ENCODE data around the gene DOK6.

DOK6 gene

DNA sequence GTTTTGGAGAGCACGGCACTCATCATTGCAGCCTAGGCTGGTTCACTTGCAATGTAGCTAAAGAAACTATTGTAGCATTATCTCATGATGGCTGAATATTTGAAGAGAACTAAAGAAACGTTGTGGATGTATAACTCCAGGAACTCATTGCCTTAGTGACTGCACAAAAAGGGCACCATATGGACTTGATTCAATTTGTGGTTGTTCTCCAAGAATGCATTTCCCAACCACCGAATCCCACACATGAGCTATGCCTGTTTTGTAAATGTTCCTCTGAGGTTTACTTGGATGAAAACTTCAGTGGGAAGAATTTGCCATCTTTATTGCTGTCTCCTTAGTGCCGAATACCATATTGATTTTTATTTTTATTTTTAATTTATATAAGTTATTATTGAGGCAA lies 43.5 kb downstream of the DOK6 start:
- DNase-seq = no peak

DNA sequence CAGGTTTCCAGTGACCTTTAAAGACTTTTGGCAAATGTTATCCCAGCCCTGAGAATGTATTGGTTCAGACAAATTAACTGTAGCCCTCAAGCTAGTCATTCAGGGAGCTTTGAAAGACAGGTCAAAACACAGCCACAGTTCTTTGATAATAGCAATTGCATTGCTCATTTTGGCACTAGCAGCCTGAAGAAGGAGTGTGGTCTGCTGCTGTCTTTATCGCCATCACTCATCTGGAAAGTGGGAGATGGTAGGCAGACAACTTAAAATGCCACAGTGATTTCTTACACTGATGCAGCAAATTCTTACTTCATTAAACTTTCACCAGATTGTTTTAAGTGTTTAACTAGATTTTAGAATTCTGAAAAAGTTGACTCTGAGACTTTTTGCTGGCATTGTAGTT lies 47.2 kb downstream of the DOK6 start:
- no peak for DNase-seq

DNA sequence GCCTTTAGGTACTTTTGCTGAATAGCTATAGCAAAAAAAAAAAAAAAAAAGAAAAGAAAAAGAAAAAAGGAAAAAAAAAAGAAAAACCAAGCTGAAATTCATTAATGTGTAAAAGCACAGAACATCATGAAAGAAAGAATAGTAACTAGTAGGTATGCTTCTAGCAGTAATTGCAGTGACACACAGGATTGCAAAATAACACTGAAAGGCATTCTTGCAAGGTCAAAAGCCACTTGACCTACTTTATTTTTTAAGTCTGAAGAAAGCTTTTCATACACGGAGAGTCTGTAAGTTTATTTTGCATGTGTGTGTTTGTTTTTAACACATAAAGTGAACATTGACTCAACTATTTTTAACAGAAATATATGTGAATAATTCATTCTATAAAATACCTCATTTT lies 54.4 kb downstream of the DOK6 start:
- DNase-seq = no peak

DNA sequence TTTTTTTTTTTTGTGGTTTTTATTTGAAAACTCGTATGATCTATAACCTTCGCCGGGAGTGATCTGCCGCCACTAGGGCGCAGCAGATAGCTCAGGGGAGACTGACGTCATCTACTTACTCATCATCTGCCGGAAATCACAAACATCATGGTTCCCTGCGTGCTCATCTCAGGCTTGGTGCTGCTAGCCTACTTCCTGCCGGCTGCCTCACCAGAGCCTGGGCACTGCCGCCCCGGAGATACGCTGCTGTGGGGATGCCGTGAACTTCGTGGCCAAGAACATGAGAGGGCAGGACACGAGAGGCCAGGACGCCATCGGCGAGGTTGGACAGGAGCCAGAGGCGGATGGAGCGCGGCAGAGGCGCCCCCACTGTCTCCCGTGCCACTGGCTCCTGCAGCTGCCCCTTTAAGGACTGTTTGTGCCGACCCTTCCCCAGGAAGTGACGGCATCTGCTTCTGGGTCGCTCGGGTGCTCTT lies 68.8 kb downstream of the DOK6 start:
- DNase-seq = no peak

DNA sequence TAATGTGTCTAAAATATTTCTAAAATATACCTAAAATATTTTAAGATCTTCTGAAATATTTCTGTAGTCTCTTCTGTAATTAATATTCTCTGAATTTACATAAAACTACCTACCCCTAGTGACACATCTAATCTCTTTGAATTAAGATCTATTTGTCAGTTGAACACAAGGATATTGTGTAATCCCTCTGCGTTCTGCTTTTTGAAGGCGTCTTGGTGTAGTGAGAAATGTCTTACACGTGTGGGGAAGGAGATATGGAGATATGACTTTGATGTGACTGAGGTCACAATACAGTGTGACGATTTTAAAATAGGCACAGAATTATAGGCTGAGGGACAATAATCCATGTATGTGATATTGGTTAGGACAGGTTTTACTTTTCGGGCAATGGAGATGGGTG lies 79.8 kb downstream of the DOK6 start:
- DNase-seq = peak; percentile 24

DNA sequence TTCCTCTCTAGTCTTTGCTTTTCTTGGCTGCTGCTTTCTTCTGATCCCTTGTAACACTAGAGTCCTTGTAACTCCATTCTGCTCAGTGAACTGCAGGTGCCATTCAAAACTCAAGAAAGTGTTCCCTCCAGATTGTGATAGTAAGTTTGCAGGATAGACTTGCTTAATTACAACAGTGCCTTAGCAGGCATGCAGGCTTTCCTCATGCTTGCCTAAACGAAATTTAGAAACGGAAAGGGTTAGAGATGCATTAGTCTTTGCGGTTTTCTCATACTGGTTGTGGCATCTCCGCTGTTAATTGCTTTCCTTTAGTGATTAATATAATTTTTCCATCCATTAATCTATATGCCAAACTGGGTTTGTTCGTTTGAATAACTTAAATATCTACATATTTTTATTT lies 82.9 kb downstream of the DOK6 start:
- DNase-seq = no peak

DNA sequence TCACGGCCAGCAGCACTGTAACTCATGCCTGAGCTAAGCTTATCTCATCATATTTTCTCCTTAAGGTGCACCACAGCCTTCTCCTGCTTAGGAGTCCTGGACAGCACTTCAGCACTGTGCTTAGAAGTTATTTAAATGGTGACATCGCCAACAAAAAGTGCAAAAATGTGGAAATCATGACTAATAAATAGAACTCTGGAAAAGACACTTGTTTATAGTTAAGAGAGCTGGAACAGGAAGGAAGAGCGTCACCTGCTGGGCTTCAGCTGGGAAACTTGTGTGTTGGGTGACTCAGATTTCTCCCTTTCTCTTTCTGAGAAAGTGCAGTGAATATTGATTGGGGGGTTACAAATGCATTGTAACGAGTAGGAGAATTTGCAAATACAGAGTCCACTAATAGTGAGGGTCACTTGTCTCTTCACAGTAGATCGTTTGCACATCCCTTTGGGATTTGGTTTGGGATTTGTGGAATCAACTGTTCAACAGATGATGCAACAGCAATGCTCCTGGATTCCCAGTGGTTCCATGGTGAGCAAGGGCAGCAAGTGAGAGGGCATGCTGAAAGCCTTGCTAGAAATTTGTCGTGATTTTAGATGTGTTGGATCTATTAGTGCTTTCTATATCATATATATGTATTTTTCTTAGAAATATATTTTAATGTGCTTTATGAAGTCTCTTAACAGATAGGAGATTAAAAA lies 84.2 kb downstream of the DOK6 start:
- no peak for DNase-seq

DNA sequence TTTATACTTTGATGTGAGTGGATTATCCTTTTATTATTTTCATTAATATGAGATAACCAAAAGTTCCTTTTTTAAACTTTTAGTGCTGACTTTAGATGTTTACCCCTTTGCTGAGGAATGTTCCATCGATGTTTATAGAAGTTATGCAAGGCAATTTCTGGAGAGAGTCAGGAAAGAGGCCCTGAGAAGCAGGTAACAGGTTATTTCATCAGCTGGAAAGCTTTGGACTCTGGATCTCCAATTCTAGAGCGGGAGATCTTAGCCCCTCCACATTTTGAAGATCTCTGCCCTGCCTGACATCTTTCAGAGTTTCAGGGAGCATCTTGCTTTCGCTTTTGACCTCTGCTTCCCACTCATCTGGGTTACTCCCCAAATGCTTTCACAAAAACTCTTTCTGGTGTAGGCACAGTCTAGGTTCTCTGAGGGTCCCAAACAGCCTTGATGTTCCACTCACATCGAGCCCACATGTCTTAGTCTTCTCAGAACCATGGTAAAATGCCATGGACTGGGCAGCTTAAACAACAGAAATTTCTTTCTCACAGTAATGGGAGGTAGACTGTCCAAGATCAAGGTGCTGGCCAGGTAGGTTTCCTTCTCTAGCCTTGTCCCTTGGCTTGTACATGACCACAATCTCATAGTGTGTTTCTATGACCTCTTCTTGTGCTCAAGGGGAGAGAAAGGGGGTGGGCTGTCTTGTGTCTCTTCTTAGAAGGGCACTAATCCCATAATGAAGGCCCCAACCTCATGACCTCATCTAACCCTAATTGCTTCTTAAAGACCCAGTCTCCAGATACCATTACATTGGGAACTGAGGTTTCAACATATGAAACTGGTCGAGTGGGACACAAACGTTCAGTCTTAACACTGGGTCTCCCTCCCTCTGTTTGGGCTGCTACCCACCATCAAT lies 87.1 kb downstream of the DOK6 start:
- no peak for DNase-seq

DNA sequence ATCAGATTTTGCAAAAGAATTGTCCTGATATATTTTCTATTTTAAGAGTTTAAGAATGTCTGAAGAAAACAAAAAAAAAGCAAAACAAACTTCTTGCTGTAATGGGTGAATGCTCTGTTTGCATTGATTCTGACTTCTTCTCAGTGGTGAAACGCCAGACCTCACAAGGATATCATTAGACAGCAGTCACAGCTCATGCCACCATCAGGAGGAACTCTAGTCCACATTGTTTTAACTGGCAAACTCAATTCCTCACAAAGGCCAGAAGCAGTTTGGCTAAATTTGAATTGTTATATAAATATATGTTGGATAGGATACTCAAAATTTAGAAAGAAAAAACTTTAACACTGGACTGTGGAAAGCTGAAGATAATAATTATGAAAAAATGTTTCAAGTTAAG lies 89.4 kb downstream of the DOK6 start:
- DNase-seq = no peak

DNA sequence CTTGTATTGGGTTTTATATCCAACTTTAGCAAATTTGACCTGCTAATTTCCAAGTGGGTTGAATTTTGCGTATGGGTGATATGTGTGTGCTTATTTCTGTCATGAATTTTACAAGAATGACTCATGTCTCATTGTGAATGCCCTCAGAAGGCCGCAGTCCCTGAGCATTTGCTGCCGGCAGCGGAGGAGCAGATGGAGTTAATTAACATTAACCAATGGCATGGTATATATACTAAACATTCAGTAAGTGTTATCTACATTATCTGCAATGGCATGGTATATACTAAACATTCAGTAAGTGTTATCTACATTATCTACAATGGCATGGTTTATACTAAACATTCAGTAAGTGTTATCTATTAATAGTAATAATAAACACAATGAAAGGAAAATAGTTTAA lies 90.1 kb downstream of the DOK6 start:
- DNase-seq = no peak

DNA sequence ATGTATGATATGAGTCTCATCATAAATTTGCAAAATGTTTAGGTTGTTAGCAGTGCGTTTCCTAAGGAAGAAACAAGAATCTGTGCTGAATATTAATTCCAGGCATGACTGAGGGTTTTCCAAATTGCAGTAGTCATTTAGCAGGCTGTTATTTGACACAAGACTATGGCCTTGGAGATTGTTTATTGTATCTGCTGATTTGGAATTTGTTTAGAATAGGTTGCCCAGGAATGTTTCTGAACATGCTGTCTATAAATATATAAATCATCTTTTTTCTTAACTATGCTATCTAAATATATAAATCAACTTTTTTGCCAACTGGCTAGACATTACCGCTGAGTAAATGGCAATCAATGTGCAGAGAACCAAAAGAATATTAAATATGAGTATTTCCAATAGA lies 90.9 kb downstream of the DOK6 start:
- DNase-seq = no peak

DNA sequence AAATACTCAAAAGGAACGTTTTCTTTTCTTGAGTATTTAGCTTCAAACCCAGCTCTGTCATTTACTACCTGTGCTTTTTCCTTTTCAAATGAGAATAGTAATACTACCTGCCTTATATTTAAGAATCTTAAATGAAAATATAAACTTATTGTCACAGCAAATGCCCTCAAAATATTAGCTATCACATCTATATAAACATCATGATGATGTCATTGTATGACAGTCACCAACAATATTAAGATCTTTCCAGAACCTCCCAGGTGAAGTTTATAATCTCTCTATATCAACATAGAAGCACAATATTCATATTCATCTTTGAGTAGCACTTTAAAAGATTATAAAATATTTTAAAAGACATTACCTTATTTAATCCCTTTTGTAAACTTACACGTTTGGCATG lies 92.2 kb downstream of the DOK6 start:
- DNase-seq = no peak

DNA sequence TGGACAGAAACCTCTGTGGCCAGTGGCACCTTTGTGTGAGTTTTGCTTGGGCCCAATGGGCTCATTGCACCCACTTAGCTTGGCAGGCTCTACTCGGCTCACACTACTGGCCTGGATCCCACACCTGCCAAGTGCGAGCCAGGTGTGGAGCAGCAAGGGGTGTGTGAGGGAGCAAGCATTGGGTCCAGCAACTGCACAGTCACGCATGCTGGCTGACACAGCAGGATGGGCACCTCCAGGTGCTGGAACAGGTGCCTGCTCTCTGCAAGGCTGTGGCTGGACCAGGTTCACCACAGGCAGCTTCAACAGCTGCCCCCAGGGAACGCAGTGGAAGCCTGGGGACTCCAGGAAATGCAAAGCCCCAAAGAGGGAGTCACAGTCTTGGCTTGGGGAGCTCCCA lies 94.2 kb downstream of the DOK6 start:
- no peak for DNase-seq

DNA sequence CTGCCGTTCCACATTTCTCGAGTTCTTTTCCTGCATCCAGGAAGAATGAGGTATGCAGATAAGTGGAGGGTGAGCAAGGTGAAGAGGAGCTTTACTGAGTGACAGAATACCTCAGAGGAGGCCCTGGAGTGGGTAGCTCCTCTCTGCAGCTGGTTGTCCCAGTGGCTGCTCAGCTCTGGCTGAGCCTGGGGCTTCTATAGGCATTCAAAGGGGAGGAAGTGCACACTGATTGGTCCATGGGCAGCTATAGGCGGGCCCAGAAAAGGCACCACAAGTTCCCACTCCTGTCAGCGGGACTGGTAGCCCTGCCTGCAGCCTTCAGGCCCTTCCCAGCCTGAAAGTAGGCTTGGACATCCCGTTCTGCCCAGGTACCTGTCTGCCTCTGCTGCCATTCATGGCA lies 94.7 kb downstream of the DOK6 start:
- no peak for DNase-seq

DNA sequence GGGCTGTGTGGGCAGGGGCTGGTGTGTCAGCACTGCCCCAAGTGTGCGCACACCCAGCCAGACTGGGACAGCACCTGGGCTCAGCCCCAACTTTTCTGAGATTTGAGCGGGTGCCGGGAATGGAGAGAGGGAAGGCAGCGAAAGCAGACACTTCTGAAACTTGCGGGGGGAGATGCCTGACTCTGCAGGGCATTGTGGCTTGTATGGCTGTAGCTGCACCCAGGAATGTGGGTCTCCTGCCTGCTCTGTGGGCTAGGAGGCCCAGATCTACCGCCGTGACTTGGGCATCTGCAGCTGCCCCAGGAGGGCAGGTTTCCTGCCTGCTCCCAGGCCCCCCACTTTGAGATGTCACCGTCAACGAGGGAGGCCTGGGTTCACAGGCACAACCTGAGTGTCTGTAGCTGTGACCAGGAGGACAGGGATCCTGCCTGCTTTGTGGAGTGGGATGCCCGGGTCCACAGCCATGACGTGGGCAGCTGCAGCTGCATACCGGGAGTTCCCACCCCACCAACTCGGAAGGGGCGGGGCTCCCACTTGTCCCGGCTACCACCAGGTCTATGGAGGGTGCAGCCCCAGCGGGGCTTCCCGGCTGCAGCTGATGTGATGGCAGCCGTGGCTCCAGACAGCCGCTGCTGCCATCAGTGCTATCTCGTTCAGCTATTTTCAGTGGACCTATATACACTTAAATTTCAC lies 95.3 kb downstream of the DOK6 start:
- DNase-seq = no peak

DNA sequence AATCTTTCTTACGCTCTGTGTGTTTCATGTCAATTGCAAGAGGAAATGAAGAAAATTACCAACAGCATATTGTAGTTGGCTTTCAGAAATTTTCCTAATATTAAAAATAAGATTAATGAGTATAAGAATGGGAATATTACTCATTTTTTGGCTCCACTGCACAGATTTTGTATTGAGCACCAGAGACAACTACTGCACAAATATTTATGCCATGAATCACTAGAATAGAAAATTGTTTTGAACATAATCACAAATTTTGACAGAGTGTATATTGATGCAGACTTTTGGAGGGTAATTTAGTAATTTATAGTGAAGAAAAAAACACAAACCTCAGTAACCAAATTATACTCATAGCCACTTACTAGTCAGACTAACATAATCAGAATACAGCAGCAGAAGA lies 118.3 kb downstream of the DOK6 start:
- DNase-seq = no peak

DNA sequence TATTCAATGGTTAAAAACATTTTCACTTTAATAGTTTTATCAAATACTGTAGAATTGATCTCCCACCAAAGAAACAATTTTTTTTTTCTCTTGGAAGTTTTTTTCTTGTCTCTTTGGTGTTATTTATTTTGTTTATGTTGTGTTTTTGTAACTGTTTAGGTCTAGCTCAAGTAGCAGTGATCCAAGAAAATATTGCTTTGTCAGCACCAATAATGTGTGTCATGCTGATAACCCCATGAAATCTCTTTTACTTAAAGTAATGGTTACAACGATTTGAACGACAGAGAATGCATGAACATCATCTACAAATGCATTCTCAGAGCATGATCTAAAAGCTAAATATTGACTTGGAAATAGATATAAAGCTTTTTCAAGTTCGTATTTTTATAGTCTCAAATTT lies 122.9 kb downstream of the DOK6 start:
- no peak for DNase-seq

DNA sequence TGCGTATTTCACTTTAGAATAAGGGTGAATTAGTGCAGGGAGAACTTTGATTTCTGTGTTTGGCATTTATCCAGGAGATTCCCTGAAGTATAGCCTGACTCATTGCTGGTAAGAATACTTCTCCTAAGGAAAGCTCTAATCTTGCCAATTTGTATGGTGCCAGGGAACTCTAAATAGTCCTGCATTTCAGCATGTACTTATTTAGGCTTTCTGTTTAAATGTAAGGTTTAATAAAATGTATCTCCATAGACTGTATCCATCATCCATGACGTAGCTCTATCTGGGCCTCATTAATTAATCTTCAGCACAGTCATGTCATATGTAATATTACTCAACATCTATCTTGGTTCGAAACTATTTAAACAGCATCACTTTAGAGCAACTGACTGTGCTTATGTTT lies 127.7 kb downstream of the DOK6 start:
- DNase-seq = no peak

DNA sequence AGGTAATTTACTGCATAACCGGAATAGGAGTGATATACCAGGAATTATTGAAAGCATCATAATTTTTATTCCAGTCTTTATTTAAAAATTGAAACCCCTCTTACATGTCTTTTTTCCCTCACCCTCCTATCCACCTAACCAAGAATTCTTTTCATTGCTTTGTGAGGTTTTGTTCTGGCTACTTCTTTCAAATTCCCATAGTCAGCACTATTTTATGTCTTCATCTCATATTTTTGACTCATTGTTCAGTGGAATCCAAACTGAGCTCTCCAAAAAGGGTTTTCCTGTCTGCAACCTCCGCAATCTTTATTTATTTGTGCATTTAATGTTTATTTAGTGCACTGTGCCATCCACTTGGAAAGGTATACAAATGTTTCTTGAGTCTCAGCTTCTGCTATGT lies 128.5 kb downstream of the DOK6 start:
- no peak for DNase-seq

DNA sequence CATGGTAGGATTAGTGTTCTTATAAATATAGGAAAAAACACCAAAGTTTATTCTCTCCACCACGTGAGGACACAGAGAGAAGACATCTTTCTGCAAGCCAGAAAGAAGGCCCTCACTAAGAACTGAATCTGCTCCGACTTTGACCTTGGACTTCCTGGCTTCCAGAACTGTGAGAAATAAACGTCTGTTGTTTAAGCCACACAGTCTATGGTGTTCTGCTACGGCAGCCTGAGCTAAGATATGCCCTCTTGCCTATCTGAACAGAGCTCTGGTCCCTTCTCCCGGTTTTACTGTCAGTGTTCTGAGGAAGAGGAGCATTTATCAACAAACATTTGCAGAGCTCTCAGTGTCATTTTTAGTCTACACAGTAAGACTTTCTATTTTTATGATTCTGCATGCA lies 131.3 kb downstream of the DOK6 start:
- no peak for DNase-seq

DNA sequence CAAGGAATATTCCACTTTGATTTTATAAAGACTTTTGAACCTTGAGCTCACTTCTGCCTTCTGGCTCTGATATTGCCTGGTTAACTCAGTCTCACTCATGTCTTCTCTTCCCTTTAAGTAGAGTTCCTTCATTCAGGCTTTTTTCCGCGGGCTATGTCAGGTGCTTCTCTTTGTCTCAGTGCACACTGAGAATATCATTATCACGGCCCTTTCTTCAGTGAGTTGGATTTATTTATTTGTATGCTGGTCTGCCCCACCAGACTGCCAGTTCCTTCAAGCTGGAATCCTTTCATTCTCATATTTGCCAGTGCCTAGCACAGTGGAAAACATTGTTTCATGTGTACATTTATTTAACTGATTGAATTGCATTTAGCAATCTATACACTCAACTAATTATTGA lies 136.5 kb downstream of the DOK6 start:
- DNase-seq = no peak

DNA sequence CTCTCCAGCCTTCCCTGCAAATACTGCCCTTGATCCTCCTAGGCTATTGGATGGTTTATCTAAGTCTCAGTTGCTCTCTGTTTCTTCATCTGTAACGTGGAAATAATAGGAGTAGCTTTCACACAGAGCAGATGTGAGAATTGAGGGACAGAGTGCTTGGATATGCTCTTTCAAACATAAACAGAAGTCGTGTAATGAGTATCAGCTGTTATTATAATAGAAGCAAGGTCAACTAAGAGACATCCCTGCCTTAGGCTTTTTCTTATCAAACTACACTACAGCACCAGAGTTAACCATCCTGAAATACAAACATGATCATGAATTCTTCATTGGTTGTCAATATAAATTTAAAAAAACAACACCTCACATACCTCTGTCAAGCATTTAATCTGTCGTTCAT lies 138.2 kb downstream of the DOK6 start:
- DNase-seq = no peak

DNA sequence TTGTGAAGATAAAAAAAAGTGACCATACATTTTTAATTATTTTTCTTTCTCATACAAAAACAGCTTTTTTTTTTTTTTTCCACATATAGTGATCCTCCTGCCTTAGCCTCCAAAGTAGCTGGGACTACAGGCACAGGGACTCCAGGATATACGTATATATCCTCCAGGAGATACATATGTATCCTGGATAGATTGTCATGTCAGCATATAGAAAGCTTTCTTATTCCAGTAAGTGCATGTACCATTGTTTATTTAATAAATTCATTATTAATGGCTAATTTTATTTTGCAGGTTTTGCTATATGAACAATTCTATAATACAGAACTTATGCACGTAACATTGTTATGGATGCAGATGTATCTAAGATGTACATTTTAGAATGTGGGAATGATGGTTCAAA lies 138.7 kb downstream of the DOK6 start:
- DNase-seq = no peak

DNA sequence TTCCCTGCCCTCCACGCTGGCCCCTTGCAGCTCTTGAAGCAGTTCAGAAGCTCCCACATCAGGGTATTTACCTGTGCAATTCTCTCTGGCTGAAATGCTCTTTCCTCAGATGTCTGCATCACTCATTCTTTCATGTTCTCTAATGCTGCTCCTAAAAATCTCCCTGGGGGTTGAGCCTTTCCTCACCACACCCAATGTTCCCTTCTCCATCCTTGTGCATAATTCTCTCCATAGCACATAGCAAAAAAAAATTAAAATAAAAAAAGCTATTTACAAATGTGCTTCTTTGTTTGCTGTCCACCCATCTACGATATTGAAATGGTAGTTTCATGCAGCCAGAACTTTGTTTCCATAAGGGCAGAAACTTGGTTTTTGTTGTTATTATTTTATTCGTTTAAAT lies 155.5 kb downstream of the DOK6 start:
- DNase-seq = no peak
